Stomach (tissue), 4 donors: ENCODE results near the gene FOXP3.

Experiments used
- CTCF ChIP-seq, 7 experiments: fragments of 450-650 bp in 4 of 7; fragments of 200-600 bp in 3 of 7; sonication (generic) in 3 of 7; IDR thresholded peaks; one replicate each; pipeline ENCODE4 v1.5.1; 2016 to 2019; ENCODE audit warnings: antibody characterized with exemption in 7 of 7, control low read depth in 2 of 7, mild to moderate bottlenecking in 1 of 7
- EP300 ChIP-seq: sonication (generic); formaldehyde crosslinking; IDR thresholded peaks from one replicate; pipeline ENCODE4 v1.6.1; 2017; ENCODE audit warnings: antibody characterized with exemption
- POLR2AphosphoS5 ChIP-seq, 3 donors: sonication (generic); formaldehyde crosslinking; IDR thresholded peaks; one replicate each; pipeline ENCODE4 v1.6.1; 2016; ENCODE audit warnings: antibody characterized with exemption in 3 of 3

GRCh38 chrX:49205443-49205842 is 59.1 kb downstream of the FOXP3 start:
- TF ChIP-seq CTCF (IDR thresholded peaks at IDR 0.05) = no peak
- no peak for TF ChIP-seq POLR2AphosphoS5 (IDR thresholded peaks at IDR 0.05)
- TF ChIP-seq EP300 = no peak
